Liver (tissue), 3 donors: ENCODE data around the gene WARS2.

Experiments
- HNF4G ChIP-seq: IDR thresholded peaks from 2 replicates; pipeline ENCODE4 v1.6.1; 2016; ENCODE audit warnings: antibody characterized with exemption
- JUND ChIP-seq, 2 donors: IDR thresholded peaks; 2 replicates each; pipeline ENCODE4 v1.6.1; 2016; ENCODE audit warnings: antibody characterized with exemption in 2 of 2
- RAD21 ChIP-seq, 2 donors: IDR thresholded peaks; 2 replicates each; pipeline ENCODE4 v1.6.1; 2016; ENCODE audit warnings: antibody characterized with exemption in 2 of 2, mild to moderate bottlenecking in 2 of 2
- REST ChIP-seq: IDR thresholded peaks from 2 replicates; pipeline ENCODE4 v1.6.1; 2016; ENCODE audit warnings: antibody characterized with exemption, mild to moderate bottlenecking
- SP1 ChIP-seq: IDR thresholded peaks from 2 replicates; pipeline ENCODE4 v1.6.1; 2018; ENCODE audit warnings: antibody characterized with exemption, mild to moderate bottlenecking
- TAF1 ChIP-seq: conservative IDR thresholded peaks from 2 replicates; pipeline ENCODE4 v1.6.1; 2016; ENCODE audit warnings: antibody characterized with exemption, mild to moderate bottlenecking
- YY1 ChIP-seq: IDR thresholded peaks from 2 replicates; pipeline ENCODE4 v1.6.1; 2016; ENCODE audit warnings: antibody characterized with exemption, mild to moderate bottlenecking
- TF ChIP-seq, protein P1 (sequence below): fragments of 150-350 bp; IDR thresholded peaks from 2 replicates; pipeline ENCODE4 v1.5.1; 2017; ENCODE audit warnings: improper control_type of control experiment, low read depth, low read length; ENCODE audit not compliant: missing input control
- TF ChIP-seq, protein P2 (sequence below): IDR thresholded peaks from 2 replicates; pipeline ENCODE4 v1.6.1; 2016; ENCODE audit warnings: antibody characterized with exemption
- TF ChIP-seq, protein P3 (sequence below): IDR thresholded peaks from 2 replicates; pipeline ENCODE4 v1.6.1; 2016; ENCODE audit warnings: antibody characterized with exemption
- donor health status: healthy.
- donor health status: healthy.

DNA sequence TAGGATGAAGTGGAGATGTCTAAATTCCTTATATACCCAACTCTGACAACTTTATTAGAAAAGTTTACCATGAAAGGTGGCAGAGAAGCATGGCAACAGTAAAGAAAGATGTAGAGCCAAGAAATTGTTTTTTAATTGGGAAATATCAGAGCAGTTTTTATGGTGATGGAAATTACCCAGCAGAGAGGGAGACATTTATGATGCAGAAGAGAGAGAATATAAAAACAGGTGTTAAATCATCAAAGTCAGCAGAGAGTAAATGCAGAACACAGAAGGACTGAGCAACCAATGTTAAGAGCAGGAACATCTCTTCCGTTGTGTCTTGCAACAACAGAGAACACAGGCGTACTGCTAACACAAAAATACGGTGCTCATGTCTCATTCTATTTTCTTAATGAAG, 28.2 kb downstream of the WARS2 start:
- TF ChIP-seq, protein P1, sequence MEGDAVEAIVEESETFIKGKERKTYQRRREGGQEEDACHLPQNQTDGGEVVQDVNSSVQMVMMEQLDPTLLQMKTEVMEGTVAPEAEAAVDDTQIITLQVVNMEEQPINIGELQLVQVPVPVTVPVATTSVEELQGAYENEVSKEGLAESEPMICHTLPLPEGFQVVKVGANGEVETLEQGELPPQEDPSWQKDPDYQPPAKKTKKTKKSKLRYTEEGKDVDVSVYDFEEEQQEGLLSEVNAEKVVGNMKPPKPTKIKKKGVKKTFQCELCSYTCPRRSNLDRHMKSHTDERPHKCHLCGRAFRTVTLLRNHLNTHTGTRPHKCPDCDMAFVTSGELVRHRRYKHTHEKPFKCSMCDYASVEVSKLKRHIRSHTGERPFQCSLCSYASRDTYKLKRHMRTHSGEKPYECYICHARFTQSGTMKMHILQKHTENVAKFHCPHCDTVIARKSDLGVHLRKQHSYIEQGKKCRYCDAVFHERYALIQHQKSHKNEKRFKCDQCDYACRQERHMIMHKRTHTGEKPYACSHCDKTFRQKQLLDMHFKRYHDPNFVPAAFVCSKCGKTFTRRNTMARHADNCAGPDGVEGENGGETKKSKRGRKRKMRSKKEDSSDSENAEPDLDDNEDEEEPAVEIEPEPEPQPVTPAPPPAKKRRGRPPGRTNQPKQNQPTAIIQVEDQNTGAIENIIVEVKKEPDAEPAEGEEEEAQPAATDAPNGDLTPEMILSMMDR = no peak
- no peak for TF ChIP-seq SP1
- TF ChIP-seq REST = no peak
- no peak for TF ChIP-seq TAF1
- TF ChIP-seq RAD21 (IDR thresholded peaks at IDR 0.05) = no peak
- TF ChIP-seq, protein P2, sequence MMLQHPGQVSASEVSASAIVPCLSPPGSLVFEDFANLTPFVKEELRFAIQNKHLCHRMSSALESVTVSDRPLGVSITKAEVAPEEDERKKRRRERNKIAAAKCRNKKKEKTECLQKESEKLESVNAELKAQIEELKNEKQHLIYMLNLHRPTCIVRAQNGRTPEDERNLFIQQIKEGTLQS = no peak
- TF ChIP-seq JUND (IDR thresholded peaks at IDR 0.05) = no peak
- TF ChIP-seq, protein P3, sequence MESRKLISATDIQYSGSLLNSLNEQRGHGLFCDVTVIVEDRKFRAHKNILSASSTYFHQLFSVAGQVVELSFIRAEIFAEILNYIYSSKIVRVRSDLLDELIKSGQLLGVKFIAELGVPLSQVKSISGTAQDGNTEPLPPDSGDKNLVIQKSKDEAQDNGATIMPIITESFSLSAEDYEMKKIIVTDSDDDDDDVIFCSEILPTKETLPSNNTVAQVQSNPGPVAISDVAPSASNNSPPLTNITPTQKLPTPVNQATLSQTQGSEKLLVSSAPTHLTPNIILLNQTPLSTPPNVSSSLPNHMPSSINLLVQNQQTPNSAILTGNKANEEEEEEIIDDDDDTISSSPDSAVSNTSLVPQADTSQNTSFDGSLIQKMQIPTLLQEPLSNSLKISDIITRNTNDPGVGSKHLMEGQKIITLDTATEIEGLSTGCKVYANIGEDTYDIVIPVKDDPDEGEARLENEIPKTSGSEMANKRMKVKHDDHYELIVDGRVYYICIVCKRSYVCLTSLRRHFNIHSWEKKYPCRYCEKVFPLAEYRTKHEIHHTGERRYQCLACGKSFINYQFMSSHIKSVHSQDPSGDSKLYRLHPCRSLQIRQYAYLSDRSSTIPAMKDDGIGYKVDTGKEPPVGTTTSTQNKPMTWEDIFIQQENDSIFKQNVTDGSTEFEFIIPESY = no peak
- no peak for TF ChIP-seq HNF4G
- TF ChIP-seq YY1 = no peak
